GM19239 (cell line): ENCODE measurements around the gene SPATA13.

Source experiments
- DNase-seq: peaks from one replicate; pipeline ENCODE4 v3.0.0; 2011; ENCODE audit warnings: low spot score; ENCODE audit not compliant: insufficient read length
- FAIRE-seq: peaks from 2 replicates; lab custom pipeline; 2011; peaks lifted over from hg19 to GRCh38; lab: Jason Lieb, UNC

Gene SPATA13

DNA sequence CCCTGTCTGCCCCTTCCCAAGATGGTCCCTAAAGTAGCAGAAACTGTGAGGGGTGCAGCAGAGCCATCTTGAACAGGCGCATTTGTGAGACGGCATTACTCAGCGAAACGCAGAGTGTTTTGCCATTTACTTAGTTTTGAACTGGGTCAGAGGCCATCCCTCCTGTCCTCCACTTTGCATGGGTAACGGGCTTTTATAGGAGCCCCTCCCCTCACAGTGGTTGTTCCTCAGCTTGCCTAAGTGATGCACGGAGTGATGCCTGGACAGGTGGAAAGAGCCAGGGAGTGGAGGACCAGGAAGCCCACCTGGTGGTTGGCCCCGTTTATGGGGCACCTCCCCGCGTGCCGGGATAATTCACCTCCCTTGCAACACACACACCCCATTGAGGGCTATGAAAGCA, 80.8 kb downstream of the SPATA13 start:
- no peak for FAIRE-seq

DNA sequence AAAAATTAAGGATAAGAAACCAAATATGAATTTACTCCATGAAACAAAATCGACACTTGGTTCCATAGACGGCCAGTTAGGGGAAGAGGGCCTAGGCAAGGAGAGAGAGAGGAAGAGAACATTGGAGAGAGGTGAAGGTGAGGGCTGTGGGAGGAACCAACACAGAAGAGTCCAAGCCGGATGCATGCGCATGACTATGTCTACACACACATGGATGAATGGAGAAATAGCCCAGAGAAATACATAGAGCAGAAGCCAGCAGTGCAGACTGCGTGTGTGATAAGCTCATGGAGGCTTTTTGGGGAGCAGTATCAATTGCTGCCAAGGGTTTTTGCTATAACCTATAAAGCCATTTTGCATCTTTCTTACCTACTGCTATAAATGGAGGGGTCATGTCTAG, 81.6 kb downstream of the SPATA13 start:
- FAIRE-seq (no peak), DNase-seq (no peak)

More for the DNA sequence above, 80.8 kb downstream of the SPATA13 start:
- no peak for DNase-seq

DNA sequence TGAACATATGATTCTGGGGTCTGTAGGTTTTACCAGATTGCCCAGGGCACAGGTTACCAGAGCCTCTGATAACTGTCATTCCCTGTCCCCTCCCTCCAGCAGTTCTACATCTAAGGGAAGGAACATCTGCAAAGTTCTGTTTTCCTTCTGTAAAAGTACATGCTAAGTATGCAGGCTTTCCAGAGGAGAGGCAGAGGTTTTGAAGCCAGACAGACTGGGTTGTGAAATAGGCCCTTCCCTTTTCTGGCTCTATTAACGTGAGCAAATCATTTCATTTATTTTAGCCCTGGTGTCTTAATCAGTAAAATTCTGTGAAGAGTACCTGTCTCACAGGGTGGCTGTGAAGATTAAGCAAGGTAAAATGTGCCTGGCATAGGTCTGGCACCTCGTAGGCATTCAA, 82.8 kb downstream of the SPATA13 start:
- DNase-seq (no peak), FAIRE-seq (no peak)

GRCh38 chr13:24244802-24245201, 84.3 kb downstream of the SPATA13 start:
- DNase-seq: no peak
- FAIRE-seq: no peak

DNA sequence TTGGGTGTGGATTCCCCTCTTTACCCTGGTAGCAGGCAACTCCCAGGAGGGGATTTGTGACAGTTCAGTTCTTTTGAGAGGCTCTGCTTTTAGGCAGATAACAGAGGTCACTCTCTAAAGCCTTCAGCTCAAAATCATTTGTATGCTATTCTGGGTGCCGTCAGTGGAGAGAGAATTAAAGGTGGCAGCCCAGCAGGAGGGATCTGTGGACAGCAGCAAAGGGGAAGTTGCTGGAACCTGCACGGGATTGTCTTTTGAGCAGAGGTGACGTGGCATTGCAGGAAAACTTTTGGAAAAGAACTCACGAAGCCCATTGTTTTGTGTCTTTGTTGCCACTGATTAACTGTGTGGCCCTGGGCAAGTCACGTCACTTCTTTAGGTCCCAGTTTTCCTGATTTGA, 86.5 kb downstream of the SPATA13 start:
- no peak for DNase-seq
- no peak for FAIRE-seq

DNA sequence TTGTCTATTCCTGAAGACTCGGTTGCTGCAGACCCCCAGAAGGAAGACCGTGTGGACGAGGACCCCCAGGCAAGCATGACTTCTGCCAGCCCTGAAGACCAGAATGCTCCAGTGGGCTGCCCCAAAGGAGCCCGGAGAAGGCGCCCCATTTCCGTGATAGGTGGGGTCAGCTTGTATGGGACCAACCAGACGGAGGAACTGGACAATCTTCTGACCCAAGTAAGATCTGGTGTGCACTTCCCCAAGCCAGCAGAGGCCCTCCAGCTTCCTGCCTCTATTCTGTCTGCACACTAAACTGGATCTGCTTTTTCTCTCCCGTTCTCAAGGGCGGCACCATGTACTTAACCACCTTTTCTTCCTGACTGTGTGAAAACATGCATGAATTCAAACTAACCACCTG, 89.1 kb downstream of the SPATA13 start:
- no peak for FAIRE-seq
- DNase-seq: no peak

DNA sequence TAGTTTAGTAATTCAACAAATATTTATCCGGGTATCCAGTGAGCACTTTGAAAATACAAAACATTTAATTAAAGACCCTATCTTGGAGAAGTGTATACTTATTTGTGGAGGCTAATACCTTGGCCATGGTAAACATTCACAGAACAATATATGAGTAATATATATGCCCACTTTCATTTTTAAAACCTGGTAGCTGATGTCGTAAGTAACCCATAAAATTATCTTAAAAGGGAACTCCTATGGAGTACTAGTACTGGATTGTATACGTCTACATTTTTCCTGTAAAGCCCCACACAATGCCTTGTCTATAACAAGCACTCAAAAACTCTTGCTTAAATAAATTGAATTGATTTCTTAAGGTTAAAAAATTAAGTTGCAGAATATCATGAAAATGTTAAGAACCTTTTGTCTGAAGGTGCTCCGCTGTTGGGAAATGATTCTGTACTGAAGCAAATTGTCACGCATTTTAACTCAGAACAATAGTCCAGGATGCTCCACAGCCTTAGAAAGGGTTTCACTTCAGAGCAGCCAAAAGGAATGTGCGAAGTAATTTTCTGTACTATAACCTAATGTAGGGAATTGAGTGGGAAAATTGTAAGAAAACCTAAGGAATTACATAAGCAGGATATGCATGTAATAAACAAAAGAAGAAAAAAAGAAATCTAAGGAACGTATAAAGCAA, 90.0 kb downstream of the SPATA13 start:
- FAIRE-seq: no peak
- no peak for DNase-seq

GRCh38 chr13:24251525-24251924, 91.0 kb downstream of the SPATA13 start:
- FAIRE-seq: no peak
- DNase-seq: no peak

DNA sequence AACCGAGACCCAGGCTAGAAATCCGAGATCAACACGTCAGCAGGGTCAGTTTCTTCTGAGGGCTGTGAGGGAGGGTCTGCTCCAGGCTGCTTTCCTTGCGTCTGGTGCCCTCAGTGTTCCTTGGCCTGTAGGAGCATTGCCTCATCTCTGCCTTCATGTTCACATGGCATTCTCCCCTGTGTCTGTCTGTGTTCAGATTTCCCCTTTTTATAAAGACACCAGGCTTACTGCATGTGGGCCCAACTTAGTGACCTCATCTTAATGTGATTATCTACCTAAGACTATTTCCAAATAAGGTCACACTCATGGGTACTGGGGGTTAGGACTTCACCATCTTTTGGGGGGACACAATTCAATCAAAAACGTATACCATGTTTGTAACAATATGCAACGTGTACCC, 91.6 kb downstream of the SPATA13 start:
- no peak for FAIRE-seq
- DNase-seq: no peak

DNA sequence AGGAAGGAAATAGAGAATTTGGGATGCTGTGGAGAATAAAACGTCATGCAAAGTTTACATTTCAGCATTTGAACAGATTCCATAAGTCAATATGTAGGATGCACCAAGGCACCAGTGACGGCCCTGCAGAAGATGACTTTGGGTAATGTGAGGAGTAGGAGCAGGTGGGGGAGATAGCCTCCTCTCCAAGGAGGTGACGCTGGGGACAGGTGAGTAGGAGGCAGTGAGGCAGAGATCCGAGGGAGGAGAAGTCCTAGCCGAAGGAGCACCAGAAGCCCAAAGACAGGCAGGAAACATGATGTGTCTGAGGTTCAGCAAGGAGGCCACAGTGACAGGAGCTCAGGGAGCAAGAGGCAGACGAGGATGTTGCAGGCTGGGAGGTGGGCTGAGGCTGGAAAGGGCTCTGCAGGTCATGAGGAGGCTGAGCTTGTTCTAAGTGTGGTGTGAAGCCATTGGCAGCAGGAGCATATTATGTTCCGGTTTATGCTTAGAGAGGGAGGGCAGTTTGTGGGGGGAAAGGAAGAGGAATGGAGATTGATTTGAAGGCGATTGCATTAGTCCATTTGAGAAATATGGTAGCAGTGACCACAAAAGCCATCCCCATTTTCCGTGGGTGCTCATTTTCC, 93.1 kb downstream of the SPATA13 start:
- FAIRE-seq: peak; percentile 64
- DNase-seq: no peak

DNA sequence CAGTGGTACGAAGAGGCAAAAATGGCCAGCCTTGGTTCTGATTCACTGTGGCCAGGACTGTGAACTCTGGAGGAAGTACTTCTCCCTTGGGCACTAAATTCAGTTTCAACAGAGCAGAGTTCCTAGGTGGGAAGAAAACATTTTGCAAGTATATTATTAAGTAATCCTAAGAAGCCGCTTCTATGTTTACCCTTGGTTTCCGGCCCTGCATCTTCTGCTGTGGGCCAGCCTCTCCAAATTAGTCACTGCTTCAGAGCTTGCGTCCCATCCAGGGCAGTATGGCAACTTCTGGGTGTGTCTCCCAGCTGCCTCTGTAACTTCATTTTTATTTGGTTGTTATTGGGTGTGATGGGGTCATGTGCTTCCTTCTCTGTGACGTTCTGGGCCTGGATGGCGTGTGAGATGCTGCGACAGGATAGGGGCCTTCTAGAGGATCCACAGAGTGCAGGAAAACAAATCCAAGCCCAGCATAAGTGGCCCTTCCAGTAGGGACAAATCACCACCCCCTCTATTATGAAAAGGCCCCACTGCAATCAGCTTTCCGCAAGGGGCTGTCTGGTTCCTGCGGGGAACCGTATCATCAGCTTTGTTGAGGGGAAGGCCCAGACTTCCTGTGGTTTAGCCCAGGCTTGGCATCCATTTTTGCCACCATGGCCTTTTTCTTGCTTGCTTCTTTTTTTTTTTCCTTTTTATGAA, 93.8 kb downstream of the SPATA13 start:
- no peak for DNase-seq
- FAIRE-seq: peak; percentile 73

- no peak for FAIRE-seq
- DNase-seq: no peak
Measured at GRCh38 chr13:24257497-24257896, 97.0 kb downstream of the SPATA13 start.

GRCh38 chr13:24261566-24261965, 101.0 kb downstream of the SPATA13 start:
- no peak for DNase-seq
- no peak for FAIRE-seq

DNA sequence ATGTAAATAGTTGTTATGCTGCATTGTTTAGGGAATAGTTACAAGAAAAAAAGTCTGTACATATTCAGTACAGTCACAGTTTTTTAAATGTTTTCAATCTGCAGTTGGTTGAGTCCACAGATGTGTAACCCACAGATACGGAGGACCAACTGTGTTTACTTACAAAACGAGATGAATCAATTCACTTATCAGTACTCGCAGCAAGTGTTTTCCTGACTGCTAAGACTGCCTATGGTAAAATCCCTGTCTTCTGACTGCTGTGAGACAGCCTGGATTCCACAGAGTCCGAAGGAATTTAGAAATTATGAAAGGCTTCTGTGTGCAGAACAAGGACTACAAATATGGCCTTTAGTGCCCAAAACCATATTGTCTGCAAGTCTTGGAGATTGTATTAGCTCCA, 103.1 kb downstream of the SPATA13 start:
- no peak for FAIRE-seq
- DNase-seq: no peak

- FAIRE-seq: peak; percentile 83
- no peak for DNase-seq
Measured at GRCh38 chr13:24264976-24265375, 104.5 kb downstream of the SPATA13 start.

DNA sequence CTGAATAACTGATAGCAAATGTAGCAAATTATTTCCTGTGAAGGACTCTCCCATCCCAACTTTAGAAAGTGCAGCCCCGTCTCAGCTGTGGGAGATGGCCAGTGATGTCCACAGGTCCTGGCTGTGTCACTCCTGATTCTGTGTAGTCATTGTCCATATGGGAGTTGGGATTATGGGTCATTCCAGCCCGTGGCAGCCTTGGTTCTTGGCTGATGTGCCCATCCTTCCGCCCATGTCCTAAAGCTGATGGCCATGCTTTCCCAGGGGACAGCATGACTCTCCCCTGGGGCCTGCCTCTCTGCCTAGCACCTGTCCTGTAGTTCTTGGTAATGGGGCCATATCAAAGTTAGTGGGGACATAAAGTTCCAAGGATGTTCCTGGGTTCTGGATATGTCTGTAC, 104.9 kb downstream of the SPATA13 start:
- FAIRE-seq (no peak), DNase-seq (no peak)

DNA sequence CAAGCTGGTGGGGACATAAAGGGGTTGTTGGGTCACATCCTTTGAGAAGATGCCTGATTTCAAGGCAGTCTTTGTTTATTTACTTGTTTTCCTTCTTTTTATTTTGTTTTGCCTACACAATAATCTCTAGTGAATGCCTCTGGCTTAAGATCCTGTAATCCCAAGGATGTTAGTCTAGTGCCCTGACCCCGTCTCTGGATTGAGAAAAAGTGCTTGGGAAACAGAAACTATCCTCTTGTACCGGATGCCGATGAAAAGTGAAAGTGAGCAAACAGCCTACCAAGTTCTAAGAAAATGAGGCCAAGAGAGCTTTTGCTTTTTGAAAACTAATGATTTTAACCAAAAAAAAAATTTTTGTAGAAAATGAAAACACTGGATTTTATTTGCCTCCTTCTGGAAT, 106.8 kb downstream of the SPATA13 start:
- FAIRE-seq: peak; percentile 79
- no peak for DNase-seq

GRCh38 chr13:24267801-24268200, 107.3 kb downstream of the SPATA13 start:
- no peak for DNase-seq
- no peak for FAIRE-seq

GRCh38 chr13:24269821-24270220, 109.3 kb downstream of the SPATA13 start:
- DNase-seq: no peak
- no peak for FAIRE-seq

GRCh38 chr13:24270639-24271141, 110.2 kb downstream of the SPATA13 start:
- FAIRE-seq: no peak

DNA sequence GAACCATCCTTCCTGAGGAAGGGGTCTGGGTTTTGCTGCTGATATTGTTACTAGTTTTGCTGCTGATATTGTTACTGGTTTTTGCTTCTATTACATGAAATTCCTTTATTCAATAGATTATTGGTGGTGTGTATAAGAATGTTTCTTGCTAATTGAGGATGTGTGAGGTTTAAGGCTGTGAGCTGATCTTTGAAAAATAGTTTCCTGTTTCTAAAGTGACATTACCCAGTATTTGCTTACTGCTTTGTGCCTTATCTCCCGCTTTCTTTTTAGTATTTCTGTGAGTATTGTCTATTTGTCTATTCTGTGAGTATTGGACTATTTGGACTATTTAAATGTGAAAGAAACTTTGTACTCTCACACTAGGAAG, 110.7 kb downstream of the SPATA13 start:
- DNase-seq: no peak
- FAIRE-seq: no peak

More at GRCh38 chr13:24270639-24271141, 110.2 kb downstream of the SPATA13 start:
- DNase-seq: no peak
